Gastroesophageal sphincter (tissue), 4 donors: ENCODE results near the gene EXPH5. TPM values are rescaled to one million over a fixed set of nuclear protein-coding genes. Genes with fewer than 3 reads are reported as not detected.

Experiments used
- ATAC-seq: fragments of 150-250 bp; one replicate; pipeline ENCODE4 v1.9.1; 2016; ENCODE audit warnings: mild to moderate bottlenecking, moderate library complexity
- H3K27ac ChIP-seq, 4 donors: fragments of 200-600 bp; sonication (generic) in 3 of 4; 1 replicate in 3 of 4; 2 replicates in 1 of 4; pipeline ENCODE4 v1.5.1; 2016 to 2019
- H3K27me3 ChIP-seq: fragments of 200-600 bp; sonication (generic); one replicate; pipeline ENCODE4 v1.5.1; 2019
- H3K36me3 ChIP-seq, 2 donors: fragments of 200-600 bp; sonication (generic); one replicate each; pipeline ENCODE4 v1.5.1; 2019; ENCODE audit warnings: control low read depth in 1 of 2
- H3K4me1 ChIP-seq, 3 donors: fragments of 200-600 bp; sonication (generic); 1 replicate in 2 of 3; 2 replicates in 1 of 3; pipeline ENCODE4 v1.5.1; 2016 to 2019; ENCODE audit warnings: control low read depth in 2 of 3
- H3K4me3 ChIP-seq, 2 donors: fragments of 200-600 bp; sonication (generic); one replicate each; pipeline ENCODE4 v1.5.1; 2019; ENCODE audit warnings: mild to moderate bottlenecking in 1 of 2, moderate library complexity in 1 of 2
- H3K9me3 ChIP-seq, 3 donors: fragments of 200-600 bp; sonication (generic); one replicate each; pipeline ENCODE4 v1.5.1; 2017 to 2019; ENCODE audit warnings: control low read depth in 2 of 3
- EP300 ChIP-seq: sonication (generic); formaldehyde crosslinking; IDR thresholded peaks from one replicate; pipeline ENCODE4 v1.6.1; 2017; ENCODE audit warnings: antibody characterized with exemption, mild to moderate bottlenecking
- POLR2A ChIP-seq, 2 donors: fragments of 450-650 bp; IDR thresholded peaks; one replicate each; pipeline ENCODE4 v1.6.1; 2017; ENCODE audit warnings: antibody characterized with exemption in 2 of 2, mild to moderate bottlenecking in 2 of 2, moderate library complexity in 1 of 2
- POLR2AphosphoS5 ChIP-seq: sonication (generic); formaldehyde crosslinking; IDR thresholded peaks from one replicate; pipeline ENCODE4 v1.6.1; 2017; ENCODE audit warnings: antibody characterized with exemption
- WGBS, 2 donors: methylation state at CpG; one replicate each; pipeline ENCODE4 v1.1.5; 2018; ENCODE audit warnings: low coverage in 1 of 2; 5-methylcytosine and 5-hydroxymethylcytosine counted together
- total RNA-seq, 4 donors: library from RNA; depleted of rRNA; stranded (reverse); fragments of >200 nt; gene quantifications; one replicate each; pipeline ENCODE4 v1.1.0, GENCODE V29; 2016
- TF ChIP-seq, protein P1 (sequence below), 4 experiments: fragments of 200-600 bp in 2 of 4; fragments of 450-650 bp in 2 of 4; sonication (generic) in 1 of 4; IDR thresholded peaks; one replicate each; pipeline ENCODE4 v1.5.1; 2017 to 2019; ENCODE audit warnings: antibody characterized with exemption in 4 of 4, mild to moderate bottlenecking in 2 of 4, moderate library complexity in 2 of 4

The EXPH5 gene
- total RNA-seq, 4 donors from 2014 or later: 1.1 to 4.8 (median 4.0) TPM

DNA sequence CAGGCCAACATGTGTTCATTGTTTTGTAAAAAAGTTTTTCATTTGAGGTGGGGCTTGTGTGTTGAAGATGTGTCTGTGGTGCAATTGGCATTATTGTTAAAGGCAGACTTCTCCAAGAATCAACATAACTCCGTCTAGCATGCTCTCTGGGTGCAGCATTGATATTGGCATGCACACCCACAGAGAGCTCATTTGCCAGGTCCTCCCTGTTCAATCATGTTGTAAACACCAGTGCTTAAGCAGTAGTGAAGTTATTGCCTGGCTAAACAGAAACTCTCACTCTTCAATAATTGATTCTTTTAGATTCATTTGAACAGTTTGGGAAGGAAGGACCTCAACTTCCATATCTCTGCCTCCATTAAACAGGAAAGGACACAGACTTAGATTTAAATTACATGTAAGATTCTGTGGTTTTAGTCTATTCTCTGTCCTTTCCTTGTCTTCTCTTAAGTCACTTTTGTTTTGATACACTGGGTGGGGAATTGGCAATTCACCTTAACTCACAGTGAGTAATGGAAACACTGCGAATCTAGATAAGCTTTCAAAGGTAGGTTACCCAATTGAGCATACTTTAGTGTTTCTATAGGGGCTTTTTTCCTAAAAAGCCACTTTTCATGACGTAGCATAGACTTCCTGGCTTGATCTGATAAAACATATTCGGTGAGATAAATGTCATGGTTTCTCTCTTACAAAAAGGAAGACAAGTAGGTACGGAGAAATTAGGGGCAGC lies 30.8 kb upstream of the EXPH5 start:
- Histone ChIP-seq H3K27ac (no peak overlapping the region), H3K9me3 (no peaks in the 10 kb centered on the region), H3K4me3 (no peak overlapping the region), H3K27me3 (no peaks in the 10 kb centered on the region), H3K4me1 (no peaks in the 10 kb centered on the region), H3K36me3 (no peaks in the 10 kb centered on the region)
- no peak for ATAC-seq
- TF ChIP-seq POLR2A (IDR thresholded peaks at IDR 0.05) (no peak), EP300 (no peak), POLR2AphosphoS5 (no peak)
- TF ChIP-seq, protein P1, sequence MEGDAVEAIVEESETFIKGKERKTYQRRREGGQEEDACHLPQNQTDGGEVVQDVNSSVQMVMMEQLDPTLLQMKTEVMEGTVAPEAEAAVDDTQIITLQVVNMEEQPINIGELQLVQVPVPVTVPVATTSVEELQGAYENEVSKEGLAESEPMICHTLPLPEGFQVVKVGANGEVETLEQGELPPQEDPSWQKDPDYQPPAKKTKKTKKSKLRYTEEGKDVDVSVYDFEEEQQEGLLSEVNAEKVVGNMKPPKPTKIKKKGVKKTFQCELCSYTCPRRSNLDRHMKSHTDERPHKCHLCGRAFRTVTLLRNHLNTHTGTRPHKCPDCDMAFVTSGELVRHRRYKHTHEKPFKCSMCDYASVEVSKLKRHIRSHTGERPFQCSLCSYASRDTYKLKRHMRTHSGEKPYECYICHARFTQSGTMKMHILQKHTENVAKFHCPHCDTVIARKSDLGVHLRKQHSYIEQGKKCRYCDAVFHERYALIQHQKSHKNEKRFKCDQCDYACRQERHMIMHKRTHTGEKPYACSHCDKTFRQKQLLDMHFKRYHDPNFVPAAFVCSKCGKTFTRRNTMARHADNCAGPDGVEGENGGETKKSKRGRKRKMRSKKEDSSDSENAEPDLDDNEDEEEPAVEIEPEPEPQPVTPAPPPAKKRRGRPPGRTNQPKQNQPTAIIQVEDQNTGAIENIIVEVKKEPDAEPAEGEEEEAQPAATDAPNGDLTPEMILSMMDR (IDR thresholded peaks at IDR 0.05): no peak
- 61 to 80% methylated on average over 5 of the region's 5 CpGs for WGBS, 2 donors

DNA sequence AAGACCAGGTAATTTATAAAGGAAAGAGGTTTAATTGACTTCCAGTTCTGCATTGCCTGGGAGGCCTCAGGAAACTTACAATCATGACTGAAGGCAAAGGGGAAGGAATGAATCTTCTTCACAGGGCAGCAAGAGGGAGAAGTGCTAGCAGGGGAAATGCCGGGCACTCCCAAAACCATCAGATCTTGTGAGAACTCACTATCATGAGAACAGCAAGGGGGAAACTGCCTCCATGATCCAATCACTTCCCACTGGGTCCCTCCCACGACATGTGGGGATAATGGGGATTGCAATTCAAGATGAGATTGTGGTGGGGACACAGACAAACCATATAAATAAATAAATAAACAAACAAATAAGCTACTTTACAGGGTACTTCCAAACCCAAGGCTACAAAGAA lies 28.8 kb upstream of the EXPH5 start:
- no peak overlapping the region for H3K27ac ChIP-seq
- TF ChIP-seq POLR2AphosphoS5 (no peak), POLR2A (IDR thresholded peaks at IDR 0.05) (no peak), EP300 (no peak)
- TF ChIP-seq, protein P1 (IDR thresholded peaks at IDR 0.05): no peak
- no peak overlapping the region for H3K4me3 ChIP-seq
- H3K9me3 ChIP-seq: no peaks in the 10 kb centered on the region
- no peak for ATAC-seq
- H3K27me3 ChIP-seq: no peaks in the 10 kb centered on the region
- H3K36me3 ChIP-seq: no peaks in the 10 kb centered on the region
- no peaks in the 10 kb centered on the region for H3K4me1 ChIP-seq
- 50 to 68% methylated on average over 1 to 2 of the region's 2 CpGs for WGBS, 2 donors

DNA sequence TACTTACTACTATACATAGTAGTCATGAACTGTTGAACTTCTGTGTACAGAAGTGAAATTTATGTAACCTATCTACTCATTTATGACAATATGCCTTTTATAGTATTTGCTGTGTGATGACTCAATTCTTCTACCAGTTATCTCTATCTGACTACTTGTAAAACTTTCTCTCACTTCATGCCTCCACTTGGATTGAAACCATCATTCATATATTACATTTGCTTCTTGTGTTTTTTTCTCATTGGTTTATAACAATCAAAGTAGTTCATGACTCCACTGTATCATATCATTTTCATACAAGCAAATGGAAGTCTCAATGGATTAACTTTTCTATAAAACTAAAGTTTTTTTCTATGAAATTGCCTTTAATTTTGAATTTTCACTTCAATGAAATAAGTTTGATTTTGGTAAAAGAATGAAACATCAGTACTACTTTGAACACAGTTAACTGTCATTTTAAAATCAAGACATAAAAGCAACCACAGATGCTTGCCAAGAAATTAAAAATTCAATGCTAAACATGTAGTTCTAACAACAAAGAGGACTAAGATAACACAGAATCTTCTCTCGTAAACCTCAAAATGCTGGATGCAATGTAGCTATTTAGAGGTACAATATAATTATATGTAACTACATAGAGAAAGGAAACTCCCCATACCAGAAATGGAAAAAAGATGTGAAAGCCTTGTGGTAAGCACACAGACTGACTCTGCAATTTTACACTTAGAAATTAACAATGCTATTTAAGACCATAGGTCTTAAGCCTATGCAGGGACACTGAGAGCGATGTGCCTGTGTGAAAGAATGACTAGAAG lies 27.6 kb upstream of the EXPH5 start:
- TF ChIP-seq POLR2AphosphoS5: no peak
- TF ChIP-seq, protein P1 (IDR thresholded peaks at IDR 0.05): no peak
- no peak for TF ChIP-seq EP300
- no peak for TF ChIP-seq POLR2A (IDR thresholded peaks at IDR 0.05)
- no peaks in the 10 kb centered on the region for H3K27me3 ChIP-seq
- H3K4me3 ChIP-seq: no peak overlapping the region
- H3K27ac ChIP-seq: no peak overlapping the region
- H3K4me1 ChIP-seq: no peaks in the 10 kb centered on the region
- ATAC-seq: no peak
- 88 to 100% methylated on average over 1 to 2 of the region's 2 CpGs for WGBS, 2 donors
- H3K9me3 ChIP-seq: no peaks in the 10 kb centered on the region
- H3K36me3 ChIP-seq: no peaks in the 10 kb centered on the region

DNA sequence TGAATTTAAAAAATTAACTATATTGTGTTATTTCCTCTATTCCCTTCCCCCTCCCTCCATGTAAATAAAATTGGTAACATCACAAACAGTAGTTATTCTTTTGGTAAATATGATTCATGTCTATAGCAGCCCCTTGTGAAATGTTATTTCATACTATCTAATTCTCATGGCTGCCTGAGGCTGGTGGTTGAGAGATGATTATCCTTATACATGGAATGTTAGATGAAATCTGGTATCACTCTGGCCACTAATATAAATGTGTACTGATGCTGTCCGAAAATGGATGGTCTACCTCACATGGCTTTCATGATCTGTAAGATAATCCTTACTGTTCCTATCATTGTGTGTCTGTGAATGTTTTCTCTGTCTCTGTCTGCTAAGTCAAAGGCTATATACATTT lies 25.0 kb upstream of the EXPH5 start:
- WGBS, 2 donors: 50 to 89% methylated on average over 1 of the region's 1 CpG
- no peaks in the 10 kb centered on the region for H3K36me3 ChIP-seq
- TF ChIP-seq, protein P1 (IDR thresholded peaks at IDR 0.05): no peak
- TF ChIP-seq POLR2AphosphoS5: no peak
- TF ChIP-seq EP300: no peak
- no peak for TF ChIP-seq POLR2A (IDR thresholded peaks at IDR 0.05)
- no peak for ATAC-seq
- H3K9me3 ChIP-seq: no peaks in the 10 kb centered on the region
- H3K27ac ChIP-seq: no peak overlapping the region
- H3K4me1 ChIP-seq: no peaks in the 10 kb centered on the region
- H3K27me3 ChIP-seq: peaks cover 2% of the 10 kb centered on the region
- H3K4me3 ChIP-seq: no peak overlapping the region

GRCh38 chr11:108617055-108617454 lies 23.5 kb upstream of the EXPH5 start:
- H3K9me3 ChIP-seq: no peaks in the 10 kb centered on the region
- H3K27ac ChIP-seq: no peak overlapping the region
- TF ChIP-seq, protein P1 (IDR thresholded peaks at IDR 0.05): no peak
- TF ChIP-seq EP300 (no peak), POLR2AphosphoS5 (no peak), POLR2A (IDR thresholded peaks at IDR 0.05) (no peak)
- no peaks in the 10 kb centered on the region for H3K36me3 ChIP-seq
- H3K27me3 ChIP-seq: peaks cover 6% of the 10 kb centered on the region
- no peaks in the 10 kb centered on the region for H3K4me1 ChIP-seq
- 72 to 74% methylated on average over 2 to 4 of the region's 4 CpGs for WGBS, 2 donors
- H3K4me3 ChIP-seq: no peak overlapping the region
- ATAC-seq: no peak
